HL-60 (cell line): ENCODE results near the gene GADD45GIP1.

Experiments
- POLR2AphosphoS5 ChIP-seq: IDR thresholded peaks from 2 replicates; pipeline ENCODE4 v1.6.1; 2012; ENCODE audit warnings: low read depth
- TF ChIP-seq, protein P1 (sequence below): IDR thresholded peaks from one replicate; pipeline ENCODE4 v1.5.1; 2011; ENCODE audit warnings: low read length, control low read depth, inconsistent platforms; ENCODE audit not compliant: insufficient read depth
- TF ChIP-seq, protein P2 (sequence below): IDR thresholded peaks from 2 replicates; pipeline ENCODE4 v1.6.1; 2012; ENCODE audit warnings: low read depth; ENCODE audit not compliant: insufficient replicate concordance

DNA sequence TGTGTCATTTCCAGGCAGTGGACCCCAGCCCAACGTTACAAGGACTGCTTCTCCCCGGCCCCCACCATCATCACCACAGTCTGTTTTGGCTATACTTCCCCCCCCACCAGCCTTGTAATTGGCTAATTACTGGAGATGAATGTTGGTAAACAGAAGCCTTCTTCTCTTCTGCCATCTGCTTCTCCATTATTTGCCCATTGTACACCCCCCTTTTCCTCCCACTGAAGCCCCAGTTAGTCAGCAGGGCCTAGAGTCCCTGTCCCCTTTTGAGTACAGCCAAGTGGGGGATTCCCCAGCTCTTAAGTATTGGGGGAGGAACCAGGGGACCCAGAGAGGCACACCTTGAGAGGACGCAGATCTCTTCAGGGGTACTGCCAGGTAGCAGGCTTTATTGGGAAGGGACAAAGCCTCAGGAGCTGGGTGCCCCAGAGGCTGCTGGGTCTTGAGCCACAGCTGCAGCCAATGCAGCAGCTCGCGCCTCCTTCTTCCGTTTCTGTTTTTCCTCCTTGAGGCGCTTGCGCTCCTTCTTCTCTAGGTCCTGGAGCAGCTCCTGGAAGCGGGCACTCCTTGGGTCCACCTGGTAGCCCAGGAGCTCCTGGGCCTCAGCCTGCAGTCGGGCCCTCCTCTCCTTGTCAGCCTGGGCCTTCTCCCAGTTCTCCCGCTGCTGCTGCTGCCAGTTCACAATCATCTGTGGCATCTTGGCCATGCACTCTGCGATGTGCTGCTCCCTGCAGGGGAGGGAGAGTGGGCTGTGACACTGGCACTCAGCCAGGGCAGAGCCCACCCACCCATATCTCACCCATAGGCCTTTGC lies 3.0 kb downstream of the GADD45GIP1 start:
- TF ChIP-seq, protein P1, sequence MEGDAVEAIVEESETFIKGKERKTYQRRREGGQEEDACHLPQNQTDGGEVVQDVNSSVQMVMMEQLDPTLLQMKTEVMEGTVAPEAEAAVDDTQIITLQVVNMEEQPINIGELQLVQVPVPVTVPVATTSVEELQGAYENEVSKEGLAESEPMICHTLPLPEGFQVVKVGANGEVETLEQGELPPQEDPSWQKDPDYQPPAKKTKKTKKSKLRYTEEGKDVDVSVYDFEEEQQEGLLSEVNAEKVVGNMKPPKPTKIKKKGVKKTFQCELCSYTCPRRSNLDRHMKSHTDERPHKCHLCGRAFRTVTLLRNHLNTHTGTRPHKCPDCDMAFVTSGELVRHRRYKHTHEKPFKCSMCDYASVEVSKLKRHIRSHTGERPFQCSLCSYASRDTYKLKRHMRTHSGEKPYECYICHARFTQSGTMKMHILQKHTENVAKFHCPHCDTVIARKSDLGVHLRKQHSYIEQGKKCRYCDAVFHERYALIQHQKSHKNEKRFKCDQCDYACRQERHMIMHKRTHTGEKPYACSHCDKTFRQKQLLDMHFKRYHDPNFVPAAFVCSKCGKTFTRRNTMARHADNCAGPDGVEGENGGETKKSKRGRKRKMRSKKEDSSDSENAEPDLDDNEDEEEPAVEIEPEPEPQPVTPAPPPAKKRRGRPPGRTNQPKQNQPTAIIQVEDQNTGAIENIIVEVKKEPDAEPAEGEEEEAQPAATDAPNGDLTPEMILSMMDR = no peak
- TF ChIP-seq, protein P2, sequence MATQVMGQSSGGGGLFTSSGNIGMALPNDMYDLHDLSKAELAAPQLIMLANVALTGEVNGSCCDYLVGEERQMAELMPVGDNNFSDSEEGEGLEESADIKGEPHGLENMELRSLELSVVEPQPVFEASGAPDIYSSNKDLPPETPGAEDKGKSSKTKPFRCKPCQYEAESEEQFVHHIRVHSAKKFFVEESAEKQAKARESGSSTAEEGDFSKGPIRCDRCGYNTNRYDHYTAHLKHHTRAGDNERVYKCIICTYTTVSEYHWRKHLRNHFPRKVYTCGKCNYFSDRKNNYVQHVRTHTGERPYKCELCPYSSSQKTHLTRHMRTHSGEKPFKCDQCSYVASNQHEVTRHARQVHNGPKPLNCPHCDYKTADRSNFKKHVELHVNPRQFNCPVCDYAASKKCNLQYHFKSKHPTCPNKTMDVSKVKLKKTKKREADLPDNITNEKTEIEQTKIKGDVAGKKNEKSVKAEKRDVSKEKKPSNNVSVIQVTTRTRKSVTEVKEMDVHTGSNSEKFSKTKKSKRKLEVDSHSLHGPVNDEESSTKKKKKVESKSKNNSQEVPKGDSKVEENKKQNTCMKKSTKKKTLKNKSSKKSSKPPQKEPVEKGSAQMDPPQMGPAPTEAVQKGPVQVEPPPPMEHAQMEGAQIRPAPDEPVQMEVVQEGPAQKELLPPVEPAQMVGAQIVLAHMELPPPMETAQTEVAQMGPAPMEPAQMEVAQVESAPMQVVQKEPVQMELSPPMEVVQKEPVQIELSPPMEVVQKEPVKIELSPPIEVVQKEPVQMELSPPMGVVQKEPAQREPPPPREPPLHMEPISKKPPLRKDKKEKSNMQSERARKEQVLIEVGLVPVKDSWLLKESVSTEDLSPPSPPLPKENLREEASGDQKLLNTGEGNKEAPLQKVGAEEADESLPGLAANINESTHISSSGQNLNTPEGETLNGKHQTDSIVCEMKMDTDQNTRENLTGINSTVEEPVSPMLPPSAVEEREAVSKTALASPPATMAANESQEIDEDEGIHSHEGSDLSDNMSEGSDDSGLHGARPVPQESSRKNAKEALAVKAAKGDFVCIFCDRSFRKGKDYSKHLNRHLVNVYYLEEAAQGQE = no peak
- no peak; the same call in 1 of the 2 replicates for TF ChIP-seq POLR2AphosphoS5
